HEK293 (cell line): ENCODE results near the gene AMZ1.

Experiments used
- CTCF ChIA-PET: fragments of 350-600 bp; formaldehyde crosslinking; extraction: SDS; loops from one replicate; lab custom pipeline; 2021; ENCODE audit warnings: antibody characterized with exemption; lab: Yijun Ruan, JAX
- POLR2A ChIA-PET: fragments of 300-600 bp; formaldehyde crosslinking; extraction: SDS; loops from one replicate; lab custom pipeline; 2020; ENCODE audit warnings: antibody characterized with exemption, inconsistent platforms; lab: Yijun Ruan, JAX
- H3K27ac ChIP-seq: fragments of 200-500 bp; sonication (Bioruptor generic); 2 replicates; pipeline ENCODE4 v1.5.1; 2014; ENCODE audit warnings: low read depth, low read length, control low read depth, inconsistent platforms; ENCODE audit errors: extremely low read depth
- H3K36me3 ChIP-seq, 2 experiments: fragments of 200-500 bp in 1 of 2; sonication (Bioruptor generic) in 1 of 2; 1 replicate in 1 of 2; 2 replicates in 1 of 2; pipeline ENCODE4 v1.5.1; 2014 to 2017; ENCODE audit warnings: inconsistent platforms in 2 of 2, low read length in 2 of 2; ENCODE audit not compliant: control insufficient read depth in 2 of 2, insufficient read depth in 1 of 2
- H3K4me1 ChIP-seq: fragments of 200-500 bp; sonication (Bioruptor generic); 2 replicates; pipeline ENCODE4 v1.5.1; 2014; ENCODE audit warnings: mild to moderate bottlenecking, low read length, inconsistent platforms; ENCODE audit not compliant: control insufficient read depth, insufficient read depth
- H3K4me3 ChIP-seq: 2 replicates; pipeline ENCODE4 v1.5.1; 2011; ENCODE audit warnings: low read depth, mild to moderate bottlenecking, control low read depth, low read length, moderate library complexity
- H3K9me3 ChIP-seq: fragments of 200-500 bp; sonication (Bioruptor generic); 2 replicates; pipeline ENCODE4 v1.5.1; 2014; ENCODE audit warnings: low read depth, low read length, inconsistent platforms; ENCODE audit not compliant: control insufficient read depth, insufficient read depth
- KLF10 ChIP-seq: fragments of 450-650 bp; IDR thresholded peaks from 2 replicates; pipeline ENCODE4 v1.5.1; 2018; ENCODE audit warnings: missing biosample characterization, mild to moderate bottlenecking, missing genetic modification characterization
- KLF8 ChIP-seq: fragments of 450-650 bp; formaldehyde crosslinking; IDR thresholded peaks from 2 replicates; pipeline ENCODE4 v1.5.1; 2016; ENCODE audit warnings: missing biosample characterization, missing genetic modification characterization
- MZF1 ChIP-seq: fragments of 450-650 bp; formaldehyde crosslinking; IDR thresholded peaks from 2 replicates; pipeline ENCODE4 v1.5.1; 2017; ENCODE audit warnings: missing biosample characterization, missing genetic modification characterization, borderline replicate concordance
- ZBTB1 ChIP-seq: fragments of 450-650 bp; formaldehyde crosslinking; IDR thresholded peaks from 2 replicates; pipeline ENCODE4 v1.5.1; 2016; ENCODE audit warnings: missing biosample characterization, missing genetic modification characterization
- ZBTB20 ChIP-seq: fragments of 450-650 bp; formaldehyde crosslinking; IDR thresholded peaks from 2 replicates; pipeline ENCODE4 v1.5.1; 2016; ENCODE audit warnings: missing biosample characterization, missing genetic modification characterization
- ZNF112 ChIP-seq: fragments of 450-650 bp; formaldehyde crosslinking; IDR thresholded peaks from 2 replicates; pipeline ENCODE4 v1.5.0; 2017; ENCODE audit warnings: missing biosample characterization, missing genetic modification characterization
- ZNF266 ChIP-seq: fragments of 450-650 bp; formaldehyde crosslinking; IDR thresholded peaks from 2 replicates; pipeline ENCODE4 v1.5.1; 2016; ENCODE audit warnings: missing biosample characterization, missing genetic modification characterization, low read depth
- ZNF274 ChIP-seq, 2 experiments: fragments of 200-500 bp in 1 of 2; fragments of 450-650 bp in 1 of 2; sonication (Bioruptor generic) in 1 of 2; formaldehyde crosslinking in 1 of 2; IDR thresholded peaks; 2 replicates each; pipeline versions ENCODE4 v1.5.1 to v1.6.1; 2014 to 2016; ENCODE audit warnings: borderline replicate concordance in 1 of 2, inconsistent platforms in 1 of 2, low read length in 1 of 2, missing biosample characterization in 1 of 2, missing genetic modification characterization in 1 of 2
- ZNF501 ChIP-seq: fragments of 450-650 bp; formaldehyde crosslinking; IDR thresholded peaks from 2 replicates; pipeline ENCODE4 v1.5.1; 2016; ENCODE audit warnings: missing biosample characterization, missing genetic modification characterization
- ZNF561 ChIP-seq: fragments of 450-650 bp; IDR thresholded peaks from 2 replicates; pipeline ENCODE4 v1.5.1; 2018; ENCODE audit warnings: missing biosample characterization, missing genetic modification characterization, borderline replicate concordance
- ZNF747 ChIP-seq: fragments of 450-650 bp; formaldehyde crosslinking; IDR thresholded peaks from 2 replicates; pipeline ENCODE4 v1.5.1; 2016; ENCODE audit warnings: missing biosample characterization, missing genetic modification characterization
- ZNF777 ChIP-seq: fragments of 450-650 bp; formaldehyde crosslinking; IDR thresholded peaks from 2 replicates; pipeline ENCODE4 v1.5.1; 2017; ENCODE audit warnings: missing biosample characterization, missing genetic modification characterization, borderline replicate concordance
- ZNF785 ChIP-seq: fragments of 450-650 bp; formaldehyde crosslinking; IDR thresholded peaks from 2 replicates; pipeline ENCODE4 v1.5.1; 2016; ENCODE audit warnings: missing biosample characterization, missing genetic modification characterization
- ZNF843 ChIP-seq: fragments of 450-650 bp; formaldehyde crosslinking; IDR thresholded peaks from 2 replicates; pipeline ENCODE4 v1.5.1; 2016; ENCODE audit warnings: missing biosample characterization, missing genetic modification characterization
- TF ChIP-seq, protein P1 (sequence below): fragments of 450-650 bp; formaldehyde crosslinking; IDR thresholded peaks from 2 replicates; pipeline ENCODE4 v1.5.1; 2016; ENCODE audit warnings: missing biosample characterization, missing genetic modification characterization
- TF ChIP-seq, protein P2 (sequence below): fragments of 450-650 bp; formaldehyde crosslinking; IDR thresholded peaks from 2 replicates; pipeline ENCODE4 v1.5.1; 2016; ENCODE audit warnings: missing biosample characterization, missing genetic modification characterization
- TF ChIP-seq, protein P3 (sequence below): fragments of 450-650 bp; formaldehyde crosslinking; IDR thresholded peaks from 2 replicates; pipeline ENCODE4 v1.5.1; 2016; ENCODE audit warnings: missing biosample characterization, missing genetic modification characterization
- TF ChIP-seq, protein P4 (sequence below): fragments of 450-650 bp; IDR thresholded peaks from 2 replicates; pipeline ENCODE4 v1.5.1; 2018; ENCODE audit warnings: missing biosample characterization, mild to moderate bottlenecking, missing genetic modification characterization
- TF ChIP-seq, protein P5 (sequence below): fragments of 450-650 bp; formaldehyde crosslinking; IDR thresholded peaks from 2 replicates; pipeline ENCODE4 v1.5.1; 2016; ENCODE audit warnings: missing biosample characterization, missing genetic modification characterization

Gene AMZ1

DNA sequence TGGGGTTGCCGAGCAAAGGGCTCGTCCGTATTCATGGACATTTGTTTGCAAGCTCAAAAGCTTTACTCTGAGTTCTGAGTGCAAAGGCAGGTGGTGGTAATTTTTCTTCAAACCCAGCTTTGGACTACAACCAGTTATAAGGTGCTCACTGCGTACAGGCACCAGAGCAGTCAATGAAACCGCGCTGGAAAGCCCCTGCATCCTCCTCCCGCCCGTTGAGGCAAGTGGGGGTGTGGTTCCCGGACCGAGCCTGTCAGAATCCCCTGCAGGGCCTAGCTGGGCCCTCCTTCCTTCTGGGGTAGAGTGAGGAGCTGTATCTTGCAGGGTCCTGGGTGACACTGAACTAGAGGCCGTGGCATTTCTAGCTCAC is 22.3 kb downstream of the AMZ1 start:
- no peaks in the 10 kb centered on the region for H3K4me1 ChIP-seq
- H3K9me3 ChIP-seq, result no peaks in the 10 kb centered on the region
- CTCF ChIA-PET, result interaction anchor here (0.5 to 5.2 kb wide), 38 partner anchors 9 to 1142 kb away, joined by 3 to 39 read pairs (median 4); partner anchors contain the start of genes AMZ1 and TTYH3
- no peak overlapping the region for H3K4me3 ChIP-seq
- H3K36me3 ChIP-seq, result no peaks in the 10 kb centered on the region
- H3K27ac ChIP-seq, result no peak overlapping the region
- TF ChIP-seq, protein P1, sequence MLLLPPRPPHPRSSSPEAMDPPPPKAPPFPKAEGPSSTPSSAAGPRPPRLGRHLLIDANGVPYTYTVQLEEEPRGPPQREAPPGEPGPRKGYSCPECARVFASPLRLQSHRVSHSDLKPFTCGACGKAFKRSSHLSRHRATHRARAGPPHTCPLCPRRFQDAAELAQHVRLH (tag by site-specific recombination), result no peak
- no peak for TF ChIP-seq ZNF777 (tag by site-specific recombination)
- TF ChIP-seq, protein P2, sequence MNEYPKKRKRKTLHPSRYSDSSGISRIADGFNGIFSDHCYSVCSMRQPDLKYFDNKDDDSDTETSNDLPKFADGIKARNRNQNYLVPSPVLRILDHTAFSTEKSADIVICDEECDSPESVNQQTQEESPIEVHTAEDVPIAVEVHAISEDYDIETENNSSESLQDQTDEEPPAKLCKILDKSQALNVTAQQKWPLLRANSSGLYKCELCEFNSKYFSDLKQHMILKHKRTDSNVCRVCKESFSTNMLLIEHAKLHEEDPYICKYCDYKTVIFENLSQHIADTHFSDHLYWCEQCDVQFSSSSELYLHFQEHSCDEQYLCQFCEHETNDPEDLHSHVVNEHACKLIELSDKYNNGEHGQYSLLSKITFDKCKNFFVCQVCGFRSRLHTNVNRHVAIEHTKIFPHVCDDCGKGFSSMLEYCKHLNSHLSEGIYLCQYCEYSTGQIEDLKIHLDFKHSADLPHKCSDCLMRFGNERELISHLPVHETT (tag by site-specific recombination), result no peak
- no peak for TF ChIP-seq ZNF501
- TF ChIP-seq, protein P3, sequence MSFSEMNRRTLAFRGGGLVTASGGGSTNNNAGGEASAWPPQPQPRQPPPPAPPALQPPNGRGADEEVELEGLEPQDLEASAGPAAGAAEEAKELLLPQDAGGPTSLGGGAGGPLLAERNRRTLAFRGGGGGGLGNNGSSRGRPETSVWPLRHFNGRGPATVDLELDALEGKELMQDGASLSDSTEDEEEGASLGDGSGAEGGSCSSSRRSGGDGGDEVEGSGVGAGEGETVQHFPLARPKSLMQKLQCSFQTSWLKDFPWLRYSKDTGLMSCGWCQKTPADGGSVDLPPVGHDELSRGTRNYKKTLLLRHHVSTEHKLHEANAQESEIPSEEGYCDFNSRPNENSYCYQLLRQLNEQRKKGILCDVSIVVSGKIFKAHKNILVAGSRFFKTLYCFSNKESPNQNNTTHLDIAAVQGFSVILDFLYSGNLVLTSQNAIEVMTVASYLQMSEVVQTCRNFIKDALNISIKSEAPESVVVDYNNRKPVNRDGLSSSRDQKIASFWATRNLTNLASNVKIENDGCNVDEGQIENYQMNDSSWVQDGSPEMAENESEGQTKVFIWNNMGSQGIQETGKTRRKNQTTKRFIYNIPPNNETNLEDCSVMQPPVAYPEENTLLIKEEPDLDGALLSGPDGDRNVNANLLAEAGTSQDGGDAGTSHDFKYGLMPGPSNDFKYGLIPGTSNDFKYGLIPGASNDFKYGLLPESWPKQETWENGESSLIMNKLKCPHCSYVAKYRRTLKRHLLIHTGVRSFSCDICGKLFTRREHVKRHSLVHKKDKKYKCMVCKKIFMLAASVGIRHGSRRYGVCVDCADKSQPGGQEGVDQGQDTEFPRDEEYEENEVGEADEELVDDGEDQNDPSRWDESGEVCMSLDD (tag by site-specific recombination), result no peak
- no peak for TF ChIP-seq ZNF747 (tag by site-specific recombination)
- no peak for TF ChIP-seq MZF1 (tag by site-specific recombination)
- TF ChIP-seq ZNF843, result no peak
- no peak for TF ChIP-seq ZBTB1 (tag by site-specific recombination)
- TF ChIP-seq KLF8 (tag by site-specific recombination), result no peak
- TF ChIP-seq ZNF785 (tag by site-specific recombination), result no peak
- no peak for TF ChIP-seq ZNF274 (IDR thresholded peaks at IDR 0.05; ENCODE audit: low read length)
- TF ChIP-seq ZNF274 (tag by site-specific recombination; IDR thresholded peaks at IDR 0.05; ENCODE audit: borderline replicate concordance), result no peak
- TF ChIP-seq, protein P4, sequence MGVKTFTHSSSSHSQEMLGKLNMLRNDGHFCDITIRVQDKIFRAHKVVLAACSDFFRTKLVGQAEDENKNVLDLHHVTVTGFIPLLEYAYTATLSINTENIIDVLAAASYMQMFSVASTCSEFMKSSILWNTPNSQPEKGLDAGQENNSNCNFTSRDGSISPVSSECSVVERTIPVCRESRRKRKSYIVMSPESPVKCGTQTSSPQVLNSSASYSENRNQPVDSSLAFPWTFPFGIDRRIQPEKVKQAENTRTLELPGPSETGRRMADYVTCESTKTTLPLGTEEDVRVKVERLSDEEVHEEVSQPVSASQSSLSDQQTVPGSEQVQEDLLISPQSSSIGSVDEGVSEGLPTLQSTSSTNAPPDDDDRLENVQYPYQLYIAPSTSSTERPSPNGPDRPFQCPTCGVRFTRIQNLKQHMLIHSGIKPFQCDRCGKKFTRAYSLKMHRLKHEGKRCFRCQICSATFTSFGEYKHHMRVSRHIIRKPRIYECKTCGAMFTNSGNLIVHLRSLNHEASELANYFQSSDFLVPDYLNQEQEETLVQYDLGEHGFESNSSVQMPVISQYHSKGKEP (tag by site-specific recombination), result no peak
- TF ChIP-seq ZBTB20, result no peak
- TF ChIP-seq, protein P5, sequence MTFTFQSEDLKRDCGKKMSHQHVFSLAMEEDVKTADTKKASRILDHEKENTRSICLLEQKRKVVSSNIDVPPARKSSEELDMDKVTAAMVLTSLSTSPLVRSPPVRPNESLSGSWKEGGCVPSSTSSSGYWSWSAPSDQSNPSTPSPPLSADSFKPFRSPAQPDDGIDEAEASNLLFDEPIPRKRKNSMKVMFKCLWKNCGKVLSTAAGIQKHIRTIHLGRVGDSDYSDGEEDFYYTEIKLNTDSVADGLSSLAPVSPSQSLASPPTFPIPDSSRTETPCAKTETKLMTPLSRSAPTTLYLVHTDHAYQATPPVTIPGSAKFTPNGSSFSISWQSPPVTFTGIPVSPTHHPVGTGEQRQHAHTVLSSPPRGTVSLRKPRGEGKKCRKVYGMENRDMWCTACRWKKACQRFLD, result no peak
- no peak for TF ChIP-seq ZNF561 (tag by site-specific recombination)
- TF ChIP-seq ZNF112 (tag by site-specific recombination), result no peak
- POLR2A ChIA-PET, result no interaction called here

DNA sequence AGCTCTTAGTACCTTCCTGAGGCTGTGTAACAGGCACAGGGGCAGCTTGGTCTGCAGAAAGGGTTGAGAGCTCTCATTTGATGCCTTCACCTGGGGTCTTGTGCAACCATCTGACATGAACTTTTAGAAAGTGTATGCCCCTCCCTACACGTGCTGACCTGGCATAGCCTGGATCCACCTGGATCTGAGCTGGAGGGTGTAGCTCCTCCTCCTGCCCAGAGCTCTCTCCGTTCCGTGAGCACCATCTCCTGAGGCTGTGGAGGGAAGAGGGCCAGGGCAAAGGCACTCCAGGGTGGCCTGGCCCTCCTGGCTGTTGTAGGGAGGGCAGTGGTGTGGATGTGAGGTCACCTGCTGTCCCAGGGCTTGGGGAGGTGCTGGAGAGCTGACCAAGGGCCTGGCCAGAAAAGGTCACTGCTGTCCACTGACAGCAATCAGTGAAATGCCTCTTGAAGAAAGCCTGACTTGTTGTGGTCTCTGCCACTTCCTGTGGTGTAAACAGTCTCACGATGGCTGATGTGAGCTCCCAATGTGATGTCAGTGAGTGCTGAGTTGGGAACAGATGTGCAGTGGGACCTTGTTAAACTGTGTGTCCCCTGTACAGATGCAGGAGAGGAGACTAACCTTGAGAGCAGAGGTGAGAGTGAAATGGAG is 23.0 kb downstream of the AMZ1 start:
- Histone ChIP-seq H3K4me1 (no peaks in the 10 kb centered on the region), H3K36me3 (no peaks in the 10 kb centered on the region), H3K27ac (no peak overlapping the region), H3K4me3 (no peak overlapping the region), H3K9me3 (no peaks in the 10 kb centered on the region)
- POLR2A ChIA-PET, result no interaction called here
- TF ChIP-seq KLF10 (tag by site-specific recombination) (no peak), ZNF112 (tag by site-specific recombination) (peak; percentile 94), ZNF266 (tag by site-specific recombination) (no peak)
- TF ChIP-seq, protein P1 (tag by site-specific recombination), result no peak
- CTCF ChIA-PET, result interaction anchor here (0.6 to 5.2 kb wide), 9 partner anchors 8 to 1141 kb away, joined by 3 to 39 read pairs (median 6); partner anchors contain the start of gene AMZ1
